GM18519 (cell line): ENCODE measurements around the gene AP1M1.

Experiments used
- ATAC-seq: cut with Tn5 transposase; IDR thresholded peaks from one replicate; pipeline ENCODE4 v1.9.1; 2021; ENCODE audit warnings: mild to moderate bottlenecking, moderate library complexity; ENCODE audit not compliant: unreplicated experiment, low FRiP score

AP1M1 gene

DNA sequence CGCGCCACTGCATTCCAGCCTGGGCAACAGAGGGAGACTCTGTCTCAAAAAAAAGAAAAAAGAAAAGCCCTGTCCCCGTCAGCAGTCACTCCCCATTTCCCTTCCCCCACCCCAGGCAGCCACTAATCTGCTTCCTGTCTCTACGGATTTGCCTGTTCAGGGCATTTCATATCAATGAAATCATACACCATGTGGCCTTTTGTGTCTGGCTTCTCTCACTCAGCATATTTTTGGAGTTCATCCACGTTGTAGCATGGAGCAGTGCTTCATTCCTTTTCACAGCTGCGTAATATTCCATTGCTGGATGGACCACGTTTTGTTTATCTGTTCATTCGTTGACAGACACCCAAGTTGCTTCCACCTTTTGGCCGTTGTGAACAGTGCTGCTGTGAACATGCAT lies 90.8 kb downstream of the AP1M1 start:
- no peak for ATAC-seq

DNA sequence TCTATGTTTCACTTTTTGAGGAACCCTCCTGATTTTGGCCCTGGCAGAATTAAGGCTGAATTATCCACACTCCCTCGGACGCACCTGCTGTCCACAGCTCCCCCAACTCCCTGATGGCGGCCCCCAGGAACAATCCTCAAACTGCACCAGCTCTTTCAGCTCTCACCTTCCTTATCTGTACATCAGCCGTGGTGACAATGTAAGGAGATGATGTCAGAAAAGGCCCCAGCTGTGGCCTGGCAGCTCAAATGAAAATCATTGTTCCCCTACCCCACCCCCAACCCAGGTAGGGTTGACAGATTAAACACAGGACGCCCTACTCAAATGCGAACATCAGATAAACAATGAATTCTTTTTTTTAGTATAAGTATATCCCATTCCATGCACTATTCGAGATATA lies 91.9 kb downstream of the AP1M1 start:
- ATAC-seq = no peak

DNA sequence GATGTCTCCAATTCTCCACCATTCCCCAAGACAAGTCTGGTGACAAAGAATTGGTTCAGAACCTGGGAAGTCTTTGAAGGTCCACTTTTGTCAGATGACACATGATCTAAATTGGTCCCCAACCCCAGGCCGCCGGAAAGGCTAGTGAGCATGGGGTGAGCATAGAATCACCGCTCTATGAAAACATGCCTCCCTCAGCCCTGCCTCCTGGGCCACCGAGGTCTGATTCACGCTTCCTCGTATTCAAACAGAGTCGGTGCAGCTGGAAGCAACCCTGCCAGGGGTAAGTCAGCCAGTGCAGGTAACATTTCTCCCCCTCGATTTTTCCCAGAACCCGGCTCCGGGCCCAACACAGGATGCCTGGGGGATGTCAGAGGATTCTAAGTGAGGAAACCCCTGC lies 93.0 kb downstream of the AP1M1 start:
- ATAC-seq = no peak

DNA sequence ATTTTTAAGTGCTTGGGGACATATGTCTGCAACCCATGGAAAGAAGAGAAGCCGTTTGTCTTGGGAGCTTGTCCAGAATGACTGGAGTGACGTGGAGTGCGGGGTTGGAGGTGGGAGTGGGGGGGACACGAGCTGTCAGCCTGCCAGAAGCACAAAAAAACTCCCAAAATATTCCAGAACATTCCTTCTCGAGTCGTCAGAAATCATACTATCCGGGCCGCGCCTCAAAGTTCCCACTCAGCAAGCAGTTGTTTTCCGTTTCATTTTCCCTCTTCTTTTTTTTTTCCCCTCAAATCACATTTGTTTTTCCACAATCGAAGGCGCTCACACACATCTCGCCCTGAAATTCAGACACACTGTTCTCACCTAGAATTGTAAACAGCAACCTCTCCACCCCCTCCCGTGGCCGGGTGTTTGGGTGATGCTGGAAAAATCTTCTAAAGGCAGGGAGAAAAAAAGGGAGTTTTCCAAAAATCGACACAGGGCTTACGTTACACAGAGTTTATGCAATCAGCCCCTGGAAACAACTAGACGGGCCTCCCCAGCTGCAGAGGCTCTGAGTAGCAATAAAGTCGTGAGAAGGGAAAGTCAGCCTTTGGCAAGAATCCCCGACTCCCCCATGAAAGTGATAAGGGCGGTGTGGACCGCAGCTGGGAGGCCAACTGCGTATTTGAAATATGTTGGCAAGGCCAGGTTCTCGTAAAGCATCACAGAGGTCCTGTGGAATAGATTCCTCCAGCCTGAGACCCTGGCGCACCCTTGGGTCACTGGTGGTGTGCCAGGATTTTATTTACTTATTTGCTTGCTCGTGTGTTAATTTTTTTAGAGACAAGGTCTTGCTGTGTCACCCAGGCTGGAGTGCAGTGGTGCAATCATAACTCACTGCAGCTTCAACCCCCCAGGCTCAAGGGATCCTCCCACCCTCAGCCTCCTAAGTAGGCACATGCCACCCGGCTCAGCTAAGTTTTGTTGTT lies 95.7 kb downstream of the AP1M1 start:
- no peak for ATAC-seq

DNA sequence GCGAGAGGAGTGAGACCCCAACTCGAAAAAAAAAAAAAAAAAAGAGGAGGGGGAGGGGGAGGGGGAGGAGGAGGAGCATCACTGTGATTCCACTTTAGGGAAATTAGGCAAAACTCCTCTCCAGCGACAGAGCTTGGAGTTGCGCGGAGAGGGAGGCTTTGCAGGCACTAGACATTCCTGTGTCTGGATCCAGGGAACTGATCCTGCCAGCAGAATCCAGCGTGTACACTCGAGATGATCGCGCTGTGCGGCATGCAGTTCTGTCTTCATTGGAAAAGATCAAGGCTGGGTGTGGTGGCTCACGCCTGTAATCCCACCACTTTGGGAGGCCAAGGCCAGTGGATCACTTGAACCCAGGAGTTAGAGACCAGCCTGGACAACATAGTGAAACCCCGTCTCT lies 97.3 kb downstream of the AP1M1 start:
- ATAC-seq = no peak
